ENCODE data around the gene CREB3L1. TPM values are rescaled to one million over a fixed set of nuclear protein-coding genes. Genes with fewer than 3 reads are reported as not detected.
A peak's percentile ranks its signal among the peaks of the same experiment; 100 is the strongest.

Gene CREB3L1
- polyA plus RNA-seq, 1 experiment: 24.2 TPM

- no peak for TF ChIP-seq CTCF (IDR thresholded peaks at IDR 0.05; ENCODE audit: low read depth, low read length)
Observed at GRCh38 chr11:46350695-46351094, 73.2 kb downstream of the CREB3L1 start.

GRCh38 chr11:46351148-46351547 is 73.7 kb downstream of the CREB3L1 start:
- POLR2A ChIA-PET: no interaction called here
- CTCF ChIA-PET: interaction anchor here (1.5 to 2.7 kb wide), 3 partner anchors 10 to 38 kb away, joined by 3 to 10 read pairs (median 9); no protein-coding TSS in a partner anchor

More at GRCh38 chr11:46350695-46351094, 73.2 kb downstream of the CREB3L1 start:
- POLR2A ChIA-PET: no interaction called here
- Histone ChIP-seq H3K4me3 (ENCODE audit: low read depth, low read length) (no peak overlapping the region), H3K27me3 (ENCODE audit: control insufficient read depth, insufficient read depth, low read length) (no peaks in the 10 kb centered on the region), H3K27ac (ENCODE audit: low read depth, low read length) (no peak overlapping the region), H3K9me3 (ENCODE audit: control insufficient read depth, insufficient read depth, low read length) (no peaks in the 10 kb centered on the region; the same call in 1 of the 2 replicates)
- no peak for DNase-seq (ENCODE audit: low read depth, low spot score)
- CTCF ChIA-PET: interaction anchor here (1.5 to 2.7 kb wide), 3 partner anchors 10 to 42 kb away, joined by 3 to 9 read pairs (median 4); no protein-coding TSS in a partner anchor

GRCh38 chr11:46351606-46352005 is 74.1 kb downstream of the CREB3L1 start:
- Histone ChIP-seq H3K27me3 (ENCODE audit: control insufficient read depth, insufficient read depth, low read length) (no peaks in the 10 kb centered on the region), H3K27ac (ENCODE audit: low read depth, low read length) (no peak overlapping the region), H3K4me3 (ENCODE audit: low read depth, low read length) (no peak overlapping the region), H3K9me3 (ENCODE audit: control insufficient read depth, insufficient read depth, low read length) (no peaks in the 10 kb centered on the region; the same call in 1 of the 2 replicates)
- POLR2A ChIA-PET: no interaction called here
- DNase-seq (ENCODE audit: low read depth, low spot score): no peak
- CTCF ChIA-PET: interaction anchor here (0.5 to 2.7 kb wide), 7 partner anchors 9 to 229 kb away, joined by 3 to 10 read pairs (median 4); no protein-coding TSS in a partner anchor
- TF ChIP-seq CTCF (IDR thresholded peaks at IDR 0.05; ENCODE audit: low read depth, low read length): no peak

More at GRCh38 chr11:46351148-46351547, 73.7 kb downstream of the CREB3L1 start:
- TF ChIP-seq CTCF (IDR thresholded peaks at IDR 0.05; ENCODE audit: low read depth, low read length): no peak
- no peaks in the 10 kb centered on the region for H3K27me3 ChIP-seq (ENCODE audit: control insufficient read depth, insufficient read depth, low read length)
- H3K9me3 ChIP-seq (ENCODE audit: control insufficient read depth, insufficient read depth, low read length): no peaks in the 10 kb centered on the region; the same call in 1 of the 2 replicates
- no peak overlapping the region for H3K4me3 ChIP-seq (ENCODE audit: low read depth, low read length)
- no peak for DNase-seq (ENCODE audit: low read depth, low spot score)
- no peak overlapping the region for H3K27ac ChIP-seq (ENCODE audit: low read depth, low read length)

GRCh38 chr11:46352063-46352841 is 74.8 kb downstream of the CREB3L1 start:
- Histone ChIP-seq H3K27ac (ENCODE audit: low read depth, low read length) (no peak overlapping the region), H3K27me3 (ENCODE audit: control insufficient read depth, insufficient read depth, low read length) (no peaks in the 10 kb centered on the region), H3K9me3 (ENCODE audit: control insufficient read depth, insufficient read depth, low read length) (no peaks in the 10 kb centered on the region; the same call in 1 of the 2 replicates), H3K4me3 (ENCODE audit: low read depth, low read length) (no peak overlapping the region)
- ChIA-PET CTCF (interaction anchor here (0.5 to 2.7 kb wide), 10 partner anchors 9 to 229 kb away, joined by 3 to 10 read pairs (median 4); no protein-coding TSS in a partner anchor), POLR2A (no interaction called here)
- peak; percentile 83 for TF ChIP-seq CTCF (IDR thresholded peaks at IDR 0.05; ENCODE audit: low read depth, low read length)
- DNase-seq (ENCODE audit: low read depth, low spot score): no peak

- H3K27ac ChIP-seq (ENCODE audit: low read depth, low read length): peak overlapping the region; percentile 39
- DNase-seq (ENCODE audit: low read depth, low spot score): no peak
- no peak for TF ChIP-seq CTCF (IDR thresholded peaks at IDR 0.05; ENCODE audit: low read depth, low read length)
- CTCF ChIA-PET: interaction anchor here (0.8 to 2.7 kb wide), 3 partner anchors 7 to 35 kb away, joined by 4 to 13 read pairs (median 9); no protein-coding TSS in a partner anchor
- H3K4me3 ChIP-seq (ENCODE audit: low read depth, low read length): no peak overlapping the region
- H3K27me3 ChIP-seq (ENCODE audit: control insufficient read depth, insufficient read depth, low read length): no peaks in the 10 kb centered on the region
- H3K9me3 ChIP-seq (ENCODE audit: control insufficient read depth, insufficient read depth, low read length): no peaks in the 10 kb centered on the region; the same call in 1 of the 2 replicates
- POLR2A ChIA-PET: interaction anchor here (1.3 kb wide), 1 partner anchor 58 kb away, joined by 3 read pairs; no protein-coding TSS in a partner anchor
Observed at GRCh38 chr11:46353698-46354097, 76.2 kb downstream of the CREB3L1 start.
